ENCODE data around the gene TFCP2L1.

DNA sequence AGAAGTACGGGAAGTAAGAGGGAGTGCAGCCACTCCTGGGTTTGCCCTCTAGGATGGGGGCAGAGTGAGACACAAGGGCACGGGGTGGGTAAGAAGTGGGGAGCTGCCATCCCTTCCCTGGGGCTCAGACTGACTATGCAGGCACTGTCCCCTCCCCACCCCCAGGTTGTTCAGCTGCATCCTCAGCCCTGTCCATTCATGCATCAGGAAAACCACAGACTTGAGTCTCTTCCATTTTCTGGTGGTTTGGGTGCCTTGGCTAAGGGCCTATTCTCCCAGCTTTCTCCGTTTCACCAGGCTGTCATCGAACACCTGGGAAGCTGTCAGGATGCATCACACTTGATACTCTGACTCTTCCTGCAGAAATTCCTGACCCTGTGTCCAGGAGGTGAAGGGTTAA is 111.9 kb downstream of the TFCP2L1 start:
- TF ChIP-seq, protein P1, sequence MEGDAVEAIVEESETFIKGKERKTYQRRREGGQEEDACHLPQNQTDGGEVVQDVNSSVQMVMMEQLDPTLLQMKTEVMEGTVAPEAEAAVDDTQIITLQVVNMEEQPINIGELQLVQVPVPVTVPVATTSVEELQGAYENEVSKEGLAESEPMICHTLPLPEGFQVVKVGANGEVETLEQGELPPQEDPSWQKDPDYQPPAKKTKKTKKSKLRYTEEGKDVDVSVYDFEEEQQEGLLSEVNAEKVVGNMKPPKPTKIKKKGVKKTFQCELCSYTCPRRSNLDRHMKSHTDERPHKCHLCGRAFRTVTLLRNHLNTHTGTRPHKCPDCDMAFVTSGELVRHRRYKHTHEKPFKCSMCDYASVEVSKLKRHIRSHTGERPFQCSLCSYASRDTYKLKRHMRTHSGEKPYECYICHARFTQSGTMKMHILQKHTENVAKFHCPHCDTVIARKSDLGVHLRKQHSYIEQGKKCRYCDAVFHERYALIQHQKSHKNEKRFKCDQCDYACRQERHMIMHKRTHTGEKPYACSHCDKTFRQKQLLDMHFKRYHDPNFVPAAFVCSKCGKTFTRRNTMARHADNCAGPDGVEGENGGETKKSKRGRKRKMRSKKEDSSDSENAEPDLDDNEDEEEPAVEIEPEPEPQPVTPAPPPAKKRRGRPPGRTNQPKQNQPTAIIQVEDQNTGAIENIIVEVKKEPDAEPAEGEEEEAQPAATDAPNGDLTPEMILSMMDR (IDR thresholded peaks at IDR 0.05; ENCODE audit: insufficient read depth, low read length, poor library complexity, severe bottlenecking), result no peak
- no peak for TF ChIP-seq EZH2phosphoT487 (conservative IDR thresholded peaks at IDR 0.05; ENCODE audit: low read length)
